KMS-11 (cell line): ENCODE measurements around the gene SPRY1.

Experiments
- H2AFZ ChIP-seq: fragments of 200-600 bp; sonication (generic); 2 replicates; pipeline ENCODE4 v1.6.1; 2016; ENCODE audit warnings: antibody characterized with exemption, mixed run types, low read depth
- H3K27ac ChIP-seq: fragments of 200-600 bp; sonication (generic); 2 replicates; pipeline ENCODE4 v1.6.1; 2016; ENCODE audit warnings: mild to moderate bottlenecking, mixed run types
- H3K27me3 ChIP-seq: fragments of 200-600 bp; sonication (generic); 2 replicates; pipeline ENCODE4 v1.6.1; 2017; ENCODE audit warnings: mild to moderate bottlenecking, low read depth, mixed run types, moderate library complexity; ENCODE audit not compliant: insufficient read depth
- H3K36me3 ChIP-seq: fragments of 200-600 bp; sonication (generic); 2 replicates; pipeline ENCODE4 v1.6.1; 2017; ENCODE audit warnings: mild to moderate bottlenecking, mixed run types; ENCODE audit not compliant: insufficient read depth
- H3K4me1 ChIP-seq: fragments of 200-600 bp; sonication (generic); 2 replicates; pipeline ENCODE4 v1.6.1; 2016; ENCODE audit warnings: mild to moderate bottlenecking, low read depth, mixed run types; ENCODE audit not compliant: poor library complexity, severe bottlenecking
- H3K4me2 ChIP-seq: fragments of 200-600 bp; sonication (generic); 2 replicates; pipeline ENCODE4 v1.7.0; 2016; ENCODE audit warnings: mild to moderate bottlenecking, mixed run types
- H3K4me3 ChIP-seq: fragments of 200-600 bp; sonication (generic); IDR thresholded peaks from 2 replicates; pipeline ENCODE4 v1.6.1; 2017; ENCODE audit warnings: low read depth, low read length, mixed read lengths; ENCODE audit not compliant: insufficient read depth
- H3K79me2 ChIP-seq: fragments of 200-600 bp; sonication (generic); 2 replicates; pipeline ENCODE4 v1.6.1; 2016; ENCODE audit warnings: low read depth, mixed run types; ENCODE audit not compliant: insufficient read depth
- H3K9ac ChIP-seq: fragments of 200-600 bp; sonication (generic); 2 replicates; pipeline ENCODE4 v1.6.1; 2016; ENCODE audit warnings: mild to moderate bottlenecking, mixed run types
- H4K20me1 ChIP-seq: fragments of 200-600 bp; sonication (generic); 2 replicates; pipeline ENCODE4 v1.6.1; 2016; ENCODE audit warnings: mild to moderate bottlenecking, mixed run types; ENCODE audit not compliant: insufficient read depth
- TF ChIP-seq, protein P1 (sequence below): fragments of 200-600 bp; sonication (generic); conservative IDR thresholded peaks from 2 replicates; pipeline ENCODE4 v1.6.1; 2017; ENCODE audit warnings: low read depth, mild to moderate bottlenecking, antibody characterized with exemption, low read length, moderate library complexity, mixed read lengths

SPRY1 gene

DNA sequence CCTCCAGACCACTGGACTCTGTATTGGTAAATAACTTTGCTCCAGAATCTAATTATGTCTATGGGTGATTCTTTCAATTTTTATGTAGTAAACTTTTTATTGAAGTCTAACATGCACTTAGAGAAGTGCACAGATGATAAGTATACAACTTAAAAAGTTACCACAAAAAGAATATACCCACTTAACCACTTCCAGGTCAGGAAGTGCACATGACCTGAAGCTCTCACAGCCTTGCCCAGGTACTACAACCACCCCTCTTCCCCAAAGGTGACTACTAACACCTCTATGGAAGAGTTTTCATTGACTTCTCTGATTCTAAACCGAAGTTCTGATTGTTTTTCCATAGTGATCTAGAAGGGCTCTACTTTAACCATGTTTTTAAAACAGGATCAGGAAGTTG is 43.6 kb upstream of the SPRY1 start:
- no peaks in the 10 kb centered on the region for H3K36me3 ChIP-seq
- H3K79me2 ChIP-seq, result no peaks in the 10 kb centered on the region
- H3K4me2 ChIP-seq, result no peak overlapping the region
- H4K20me1 ChIP-seq, result no peaks in the 10 kb centered on the region
- no peak overlapping the region for H3K4me3 ChIP-seq
- H2AFZ ChIP-seq, result no peak overlapping the region
- no peaks in the 10 kb centered on the region for H3K4me1 ChIP-seq
- no peak overlapping the region for H3K9ac ChIP-seq
- no peaks in the 10 kb centered on the region for H3K27me3 ChIP-seq
- TF ChIP-seq, protein P1, sequence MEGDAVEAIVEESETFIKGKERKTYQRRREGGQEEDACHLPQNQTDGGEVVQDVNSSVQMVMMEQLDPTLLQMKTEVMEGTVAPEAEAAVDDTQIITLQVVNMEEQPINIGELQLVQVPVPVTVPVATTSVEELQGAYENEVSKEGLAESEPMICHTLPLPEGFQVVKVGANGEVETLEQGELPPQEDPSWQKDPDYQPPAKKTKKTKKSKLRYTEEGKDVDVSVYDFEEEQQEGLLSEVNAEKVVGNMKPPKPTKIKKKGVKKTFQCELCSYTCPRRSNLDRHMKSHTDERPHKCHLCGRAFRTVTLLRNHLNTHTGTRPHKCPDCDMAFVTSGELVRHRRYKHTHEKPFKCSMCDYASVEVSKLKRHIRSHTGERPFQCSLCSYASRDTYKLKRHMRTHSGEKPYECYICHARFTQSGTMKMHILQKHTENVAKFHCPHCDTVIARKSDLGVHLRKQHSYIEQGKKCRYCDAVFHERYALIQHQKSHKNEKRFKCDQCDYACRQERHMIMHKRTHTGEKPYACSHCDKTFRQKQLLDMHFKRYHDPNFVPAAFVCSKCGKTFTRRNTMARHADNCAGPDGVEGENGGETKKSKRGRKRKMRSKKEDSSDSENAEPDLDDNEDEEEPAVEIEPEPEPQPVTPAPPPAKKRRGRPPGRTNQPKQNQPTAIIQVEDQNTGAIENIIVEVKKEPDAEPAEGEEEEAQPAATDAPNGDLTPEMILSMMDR, result no peak
- H3K27ac ChIP-seq, result no peak overlapping the region

DNA sequence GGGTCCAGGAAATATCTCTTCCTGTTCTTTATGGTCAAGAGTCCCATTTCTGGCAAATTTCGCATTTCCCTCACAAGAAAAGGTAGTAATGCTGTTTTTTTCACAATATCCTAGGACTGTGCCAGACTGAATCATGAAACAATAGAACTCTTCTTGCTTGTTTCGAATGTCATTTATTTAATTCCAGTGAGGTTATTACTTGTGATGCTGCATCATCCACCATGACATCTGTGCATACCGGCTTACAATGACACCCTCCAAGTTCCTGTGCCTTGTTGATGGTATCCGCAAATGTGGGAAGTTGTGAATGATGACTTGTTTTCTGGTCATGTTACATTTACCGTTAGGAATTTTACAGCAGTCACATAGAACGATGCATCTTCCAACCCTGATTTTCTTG is 42.9 kb upstream of the SPRY1 start:
- TF ChIP-seq, protein P1, result no peak
- H2AFZ ChIP-seq, result no peak overlapping the region
- no peak overlapping the region for H3K27ac ChIP-seq
- no peaks in the 10 kb centered on the region for H3K79me2 ChIP-seq
- no peak overlapping the region for H3K4me3 ChIP-seq
- no peaks in the 10 kb centered on the region for H3K27me3 ChIP-seq
- no peaks in the 10 kb centered on the region for H4K20me1 ChIP-seq
- no peaks in the 10 kb centered on the region for H3K36me3 ChIP-seq
- H3K4me2 ChIP-seq, result no peak overlapping the region
- no peaks in the 10 kb centered on the region for H3K4me1 ChIP-seq
- no peak overlapping the region for H3K9ac ChIP-seq

DNA sequence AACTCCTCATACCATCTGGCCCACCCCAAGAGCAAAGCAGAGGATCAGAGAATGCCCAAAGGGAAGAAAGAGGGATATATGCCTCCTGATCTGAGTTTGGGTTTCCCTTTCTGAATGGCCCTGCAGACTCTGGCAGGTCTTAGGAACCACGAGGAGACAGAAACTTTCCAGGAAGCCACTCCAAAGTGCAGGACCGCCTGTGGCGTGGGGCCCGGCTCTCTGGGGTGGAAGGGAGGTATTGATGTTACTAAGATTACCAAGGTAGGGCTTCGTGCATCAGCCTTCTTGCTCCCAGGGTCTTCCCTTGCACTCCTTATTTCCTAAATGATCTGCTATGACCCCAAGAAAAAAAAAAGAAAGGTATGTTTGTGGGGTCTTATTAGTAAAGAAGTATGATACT is 41.9 kb upstream of the SPRY1 start:
- Histone ChIP-seq H3K4me3 (no peak overlapping the region), H2AFZ (no peak overlapping the region)

DNA sequence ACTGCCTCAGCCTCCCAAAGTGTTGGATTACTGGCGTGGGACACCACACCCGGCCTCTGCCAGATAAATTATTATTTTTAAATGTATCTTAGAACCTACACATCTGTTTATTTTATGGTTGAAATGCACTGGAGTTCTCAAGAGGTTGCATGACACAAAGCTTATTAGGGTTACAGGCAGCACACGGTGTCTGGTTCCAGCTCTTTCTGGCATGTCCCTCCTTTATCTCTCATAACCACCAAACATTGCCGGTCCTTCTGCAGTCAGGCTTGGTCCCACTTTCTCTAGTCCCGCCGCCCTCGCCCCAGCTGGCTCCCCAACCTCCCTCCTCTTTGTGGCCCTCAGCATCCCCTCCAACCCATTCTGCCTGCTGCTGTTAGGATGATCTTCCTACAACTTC is 39.7 kb upstream of the SPRY1 start:
- TF ChIP-seq, protein P1, result no peak
- Histone ChIP-seq H3K4me3 (no peak overlapping the region), H3K36me3 (no peaks in the 10 kb centered on the region), H3K79me2 (no peaks in the 10 kb centered on the region), H3K27ac (no peak overlapping the region), H3K9ac (no peak overlapping the region), H2AFZ (no peak overlapping the region), H4K20me1 (no peaks in the 10 kb centered on the region), H3K27me3 (no peaks in the 10 kb centered on the region), H3K4me1 (no peaks in the 10 kb centered on the region), H3K4me2 (no peak overlapping the region)

More for the DNA sequence above, 41.9 kb upstream of the SPRY1 start:
- Histone ChIP-seq H3K27ac (no peak overlapping the region), H3K79me2 (no peaks in the 10 kb centered on the region), H3K9ac (no peak overlapping the region), H4K20me1 (no peaks in the 10 kb centered on the region), H3K36me3 (no peaks in the 10 kb centered on the region), H3K4me2 (no peak overlapping the region), H3K27me3 (no peaks in the 10 kb centered on the region), H3K4me1 (no peaks in the 10 kb centered on the region)
- TF ChIP-seq, protein P1, result no peak
